AG04450 (cell line): ENCODE results near the gene UQCR11. TPM values are rescaled to one million over a fixed set of nuclear protein-coding genes. Genes with fewer than 3 reads are reported as not detected.

Experiments used
- CTCF ChIA-PET: fragments of 300-600, 350-600 bp; formaldehyde crosslinking; extraction: SDS; loops from one replicate; lab custom pipeline; 2022; ENCODE audit warnings: antibody characterized with exemption, inconsistent platforms; lab: Charles Lee
- POLR2A ChIA-PET: fragments of 350-600 bp; formaldehyde crosslinking; extraction: SDS; loops from one replicate; lab custom pipeline; 2021; ENCODE audit warnings: antibody characterized with exemption, inconsistent platforms; lab: Yijun Ruan, JAX
- DNase-seq: peaks from one replicate; pipeline ENCODE4 v3.0.0-alpha.2; 2011; ENCODE audit warnings: low read depth, low spot score
- H3K27ac ChIP-seq: one replicate; pipeline ENCODE4 v1.5.1; 2012; ENCODE audit warnings: low read depth, low read length, control low read depth
- H3K27me3 ChIP-seq: one replicate; pipeline ENCODE4 v1.6.0; 2012; ENCODE audit warnings: low read length; ENCODE audit not compliant: control insufficient read depth, insufficient read depth
- H3K4me3 ChIP-seq: 2 replicates; pipeline ENCODE4 v1.5.1; 2011; ENCODE audit warnings: mild to moderate bottlenecking, low read depth, low read length, control low read depth
- H3K9me3 ChIP-seq: 2 replicates; pipeline ENCODE4 v1.5.1; 2012; ENCODE audit warnings: low read length; ENCODE audit not compliant: control insufficient read depth, insufficient read depth
- polyA plus RNA-seq: library from polyadenylated mRNA; depleted of rRNA; stranded (reverse); fragments of >200 nt; gene quantifications from 2 replicates; pipeline ENCODE4 v1.2.3, GENCODE V29; 2011
- TF ChIP-seq, protein P1 (sequence below): IDR thresholded peaks from 2 replicates; pipeline ENCODE4 v1.5.1; 2011; ENCODE audit warnings: low read depth, low read length, control low read depth, inconsistent platforms

The UQCR11 gene
- polyA plus RNA-seq, 1 experiment, result 153 TPM

DNA sequence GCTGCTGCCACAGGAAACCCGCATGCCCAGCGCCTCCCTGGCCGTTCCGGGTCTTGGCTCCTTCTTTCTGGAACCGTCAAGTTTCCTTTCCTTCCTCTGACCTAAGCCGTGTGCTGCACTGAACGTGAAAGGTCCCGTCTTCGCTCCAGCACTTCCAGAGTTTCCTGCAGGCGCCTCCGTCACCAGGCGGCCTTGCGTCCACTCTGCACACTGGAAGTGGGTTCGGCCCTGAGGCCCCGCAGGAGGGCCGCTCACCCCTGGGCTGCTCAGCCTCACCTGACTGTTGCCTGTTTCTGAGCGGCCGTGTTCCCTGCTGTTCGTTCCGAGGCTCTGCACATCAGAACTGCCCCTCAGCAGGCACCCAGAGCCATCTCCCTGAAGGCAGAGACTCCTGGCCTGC, 24.9 kb downstream of the UQCR11 start:
- H3K27me3 ChIP-seq, result no peaks in the 10 kb centered on the region
- H3K4me3 ChIP-seq, result no peak overlapping the region
- H3K9me3 ChIP-seq, result no peaks in the 10 kb centered on the region; the same call in 1 of the 2 replicates
- no peak overlapping the region for H3K27ac ChIP-seq
- ChIA-PET CTCF (no interaction called here), POLR2A (no interaction called here)
- DNase-seq, result no peak
- TF ChIP-seq, protein P1, sequence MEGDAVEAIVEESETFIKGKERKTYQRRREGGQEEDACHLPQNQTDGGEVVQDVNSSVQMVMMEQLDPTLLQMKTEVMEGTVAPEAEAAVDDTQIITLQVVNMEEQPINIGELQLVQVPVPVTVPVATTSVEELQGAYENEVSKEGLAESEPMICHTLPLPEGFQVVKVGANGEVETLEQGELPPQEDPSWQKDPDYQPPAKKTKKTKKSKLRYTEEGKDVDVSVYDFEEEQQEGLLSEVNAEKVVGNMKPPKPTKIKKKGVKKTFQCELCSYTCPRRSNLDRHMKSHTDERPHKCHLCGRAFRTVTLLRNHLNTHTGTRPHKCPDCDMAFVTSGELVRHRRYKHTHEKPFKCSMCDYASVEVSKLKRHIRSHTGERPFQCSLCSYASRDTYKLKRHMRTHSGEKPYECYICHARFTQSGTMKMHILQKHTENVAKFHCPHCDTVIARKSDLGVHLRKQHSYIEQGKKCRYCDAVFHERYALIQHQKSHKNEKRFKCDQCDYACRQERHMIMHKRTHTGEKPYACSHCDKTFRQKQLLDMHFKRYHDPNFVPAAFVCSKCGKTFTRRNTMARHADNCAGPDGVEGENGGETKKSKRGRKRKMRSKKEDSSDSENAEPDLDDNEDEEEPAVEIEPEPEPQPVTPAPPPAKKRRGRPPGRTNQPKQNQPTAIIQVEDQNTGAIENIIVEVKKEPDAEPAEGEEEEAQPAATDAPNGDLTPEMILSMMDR, result no peak

DNA sequence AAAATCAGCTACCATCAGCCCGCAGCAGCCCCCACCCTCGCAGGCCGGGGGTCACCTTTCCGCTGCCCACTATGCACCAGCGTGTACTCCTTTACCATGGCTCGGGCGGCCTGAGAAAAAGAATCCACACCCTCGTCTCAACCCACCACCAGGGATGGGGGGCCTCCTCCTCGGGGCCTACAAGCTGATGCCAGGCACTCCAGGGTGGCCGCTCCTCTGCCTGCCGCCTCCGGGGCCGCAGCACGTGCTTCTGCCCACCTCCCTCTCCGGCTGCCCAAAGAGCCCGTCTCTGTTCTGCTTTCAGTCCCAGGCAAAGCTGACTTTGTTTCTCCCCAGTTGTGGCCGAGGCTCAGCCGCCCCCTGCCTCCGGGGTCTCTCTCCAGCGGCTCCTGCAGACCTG, 26.0 kb downstream of the UQCR11 start:
- H3K4me3 ChIP-seq, result no peak overlapping the region
- no peaks in the 10 kb centered on the region for H3K27me3 ChIP-seq
- no peak for DNase-seq
- POLR2A ChIA-PET, result interaction anchor here (0.6 to 0.7 kb wide), 2 partner anchors 12 to 13 kb away, joined by 8 to 11 read pairs; no protein-coding TSS in a partner anchor
- CTCF ChIA-PET, result interaction anchor here (0.6 kb wide), 1 partner anchor 14 kb away, joined by 3 read pairs; no protein-coding TSS in a partner anchor
- TF ChIP-seq, protein P1, result no peak
- H3K9me3 ChIP-seq, result no peaks in the 10 kb centered on the region; the same call in 1 of the 2 replicates
- no peak overlapping the region for H3K27ac ChIP-seq

DNA sequence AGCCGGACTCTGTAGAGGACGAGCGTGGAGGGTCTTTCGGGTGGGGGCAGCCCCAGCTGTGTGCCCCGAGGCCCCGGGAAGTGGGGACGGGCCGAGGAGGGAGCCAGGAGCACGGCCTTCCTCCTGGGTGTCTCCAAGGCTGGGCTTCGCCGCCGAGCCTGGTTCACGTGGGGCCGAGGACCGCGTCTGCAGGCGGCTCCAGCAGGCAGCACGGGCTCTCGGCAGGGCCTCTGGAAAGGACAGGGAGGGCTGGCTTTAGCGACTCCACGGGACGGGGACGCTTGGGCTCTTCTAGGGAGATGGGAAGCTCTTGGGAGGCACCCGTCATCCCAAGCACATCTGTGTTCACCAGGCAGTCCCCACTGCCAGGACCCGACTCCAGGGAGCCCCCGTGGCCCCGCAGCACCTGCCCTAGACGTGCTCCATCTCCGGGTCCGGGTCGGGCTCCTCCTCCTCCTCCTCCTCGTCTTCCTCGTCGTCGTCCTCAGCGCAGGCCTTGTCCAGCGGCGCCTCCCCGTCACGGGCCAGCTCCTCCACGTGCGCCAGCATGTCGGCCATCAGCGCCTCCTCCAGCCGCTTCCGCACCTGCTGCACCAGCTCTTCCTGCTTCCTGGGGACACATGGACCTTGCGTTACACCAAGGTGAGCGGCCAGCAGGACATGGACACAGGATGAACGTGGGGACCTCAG, 27.2 kb downstream of the UQCR11 start:
- H3K27ac ChIP-seq, result no peak overlapping the region
- H3K9me3 ChIP-seq, result no peaks in the 10 kb centered on the region; the same call in 1 of the 2 replicates
- TF ChIP-seq, protein P1, result no peak
- no peak overlapping the region for H3K4me3 ChIP-seq
- CTCF ChIA-PET, result no interaction called here
- no peak for DNase-seq
- POLR2A ChIA-PET, result no interaction called here
- no peaks in the 10 kb centered on the region for H3K27me3 ChIP-seq

DNA sequence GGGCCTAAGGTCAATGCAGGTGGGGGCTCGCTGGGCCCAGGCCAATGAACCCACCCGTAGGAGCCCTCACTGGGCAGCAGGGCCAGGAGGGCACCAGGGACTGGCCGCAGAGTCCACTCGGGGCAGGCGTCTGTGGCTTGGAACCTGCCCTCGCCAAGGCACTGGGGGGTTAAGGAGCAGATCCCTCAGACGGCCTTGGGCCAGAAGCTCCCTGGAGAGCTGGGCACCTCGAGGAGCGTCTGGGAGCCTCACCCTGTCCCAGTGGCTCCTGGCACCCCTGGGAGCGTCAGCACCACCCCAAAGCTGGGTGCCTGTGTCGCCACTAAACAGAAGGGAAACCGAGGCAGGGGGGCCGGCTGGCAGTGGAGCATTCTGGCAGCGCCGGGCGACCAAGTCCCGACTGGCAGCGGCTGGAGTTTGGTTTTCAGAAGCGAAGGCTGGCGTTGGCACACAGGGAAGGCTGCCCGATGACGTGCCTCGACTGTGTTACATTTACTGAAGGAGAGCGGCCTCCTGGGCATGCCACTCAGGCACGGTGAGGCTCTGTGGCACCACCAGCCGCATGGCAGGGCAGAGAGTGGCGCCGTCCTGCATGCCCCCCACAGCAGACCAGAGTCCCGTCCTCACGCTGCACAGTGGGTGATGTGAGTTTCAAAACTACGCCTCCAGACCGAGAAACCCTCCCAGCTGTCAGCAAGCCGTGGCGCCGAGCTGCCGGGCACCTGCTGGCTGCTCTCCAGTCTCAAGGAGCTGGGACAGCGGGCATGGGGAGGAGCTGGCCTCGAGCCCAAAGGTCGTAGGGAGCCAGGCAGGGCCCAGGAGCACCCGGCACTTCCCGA, 28.0 kb downstream of the UQCR11 start:
- H3K27ac ChIP-seq, result no peak overlapping the region
- no peak overlapping the region for H3K4me3 ChIP-seq
- H3K27me3 ChIP-seq, result no peaks in the 10 kb centered on the region
- TF ChIP-seq, protein P1, result no peak
- no peak for DNase-seq
- H3K9me3 ChIP-seq, result no peaks in the 10 kb centered on the region; the same call in 1 of the 2 replicates
- CTCF ChIA-PET, result no interaction called here
- POLR2A ChIA-PET, result interaction anchor here (1.6 kb wide), 1 partner anchor 13 kb away, joined by 4 read pairs; no protein-coding TSS in a partner anchor
